B cell (primary cell): ENCODE data around the gene ZNF831.

Experiments
- CTCF ChIP-seq: fragments of 200-600 bp; IDR thresholded peaks from one replicate; pipeline ENCODE4 v1.8.0; 2022; ENCODE audit warnings: antibody characterized with exemption, mild to moderate bottlenecking
- EZH2 ChIP-seq: IDR thresholded peaks from 2 replicates; pipeline ENCODE4 v1.6.1; 2012; ENCODE audit warnings: borderline replicate concordance, low read depth, mild to moderate bottlenecking, moderate library complexity, low read length; ENCODE audit not compliant: insufficient read depth, poor library complexity, severe bottlenecking

- TF ChIP-seq CTCF: peak; percentile 97
- TF ChIP-seq EZH2: no peak
These were observed 58.9 kb downstream of the ZNF831 start for GRCh38 chr20:59222253-59223181.
